ENCODE results near the gene DCAF5. TPM values are rescaled to one million over a fixed set of nuclear protein-coding genes. Genes with fewer than 3 reads are reported as not detected.

DCAF5 gene
- total RNA-seq, 1 donor from 2014 or later: 20.9 TPM

- no peaks in the 10 kb centered on the region for H3K36me3 ChIP-seq (ENCODE audit: control insufficient read depth in 3 of 3, insufficient read depth in 3 of 3, low read length in 3 of 3)
- no peak overlapping the region for H3K27ac ChIP-seq (ENCODE audit: low read depth, low read length)
- no peaks in the 10 kb centered on the region for H3K9me3 ChIP-seq (ENCODE audit: control insufficient read depth in 3 of 3, low read length in 3 of 3)
- no peak overlapping the region for H3K4me3 ChIP-seq (ENCODE audit: low read length in 3 of 3)
- no peaks in the 10 kb centered on the region for H3K27me3 ChIP-seq (ENCODE audit: control insufficient read depth in 3 of 3, insufficient read depth in 3 of 3, low read length in 3 of 3)
- no peaks in the 10 kb centered on the region for H3K4me1 ChIP-seq (ENCODE audit: control insufficient read depth in 3 of 3, insufficient read depth in 3 of 3, low read length in 3 of 3)
- no peak overlapping the region for H3K9ac ChIP-seq (ENCODE audit: low read depth in 1 of 3, low read length in 3 of 3)
These were observed 135.2 kb downstream of the DCAF5 start for GRCh38 chr14:69017706-69018105.

GRCh38 chr14:69014829-69015259 is 138.1 kb downstream of the DCAF5 start:
- Histone ChIP-seq H3K4me1 (ENCODE audit: control insufficient read depth in 3 of 3, insufficient read depth in 3 of 3, low read length in 3 of 3) (no peaks in the 10 kb centered on the region), H3K27me3 (ENCODE audit: control insufficient read depth in 3 of 3, insufficient read depth in 3 of 3, low read length in 3 of 3) (no peaks in the 10 kb centered on the region), H3K27ac (ENCODE audit: low read depth, low read length) (no peak overlapping the region), H3K4me3 (ENCODE audit: low read length in 3 of 3) (no peak overlapping the region), H3K36me3 (ENCODE audit: control insufficient read depth in 3 of 3, insufficient read depth in 3 of 3, low read length in 3 of 3) (no peaks in the 10 kb centered on the region), H3K9ac (ENCODE audit: low read depth in 1 of 3, low read length in 3 of 3) (no peak overlapping the region), H3K9me3 (ENCODE audit: control insufficient read depth in 3 of 3, low read length in 3 of 3) (no peaks in the 10 kb centered on the region)

GRCh38 chr14:69013943-69014782 is 138.8 kb downstream of the DCAF5 start:
- no peaks in the 10 kb centered on the region for H3K4me1 ChIP-seq (ENCODE audit: control insufficient read depth in 3 of 3, insufficient read depth in 3 of 3, low read length in 3 of 3)
- no peak overlapping the region for H3K27ac ChIP-seq (ENCODE audit: low read depth, low read length)
- H3K36me3 ChIP-seq (ENCODE audit: control insufficient read depth in 3 of 3, insufficient read depth in 3 of 3, low read length in 3 of 3): no peaks in the 10 kb centered on the region
- no peak overlapping the region for H3K9ac ChIP-seq (ENCODE audit: low read depth in 1 of 3, low read length in 3 of 3)
- H3K4me3 ChIP-seq (ENCODE audit: low read length in 3 of 3): no peak overlapping the region
- no peaks in the 10 kb centered on the region for H3K9me3 ChIP-seq (ENCODE audit: control insufficient read depth in 3 of 3, low read length in 3 of 3)
- no peaks in the 10 kb centered on the region for H3K27me3 ChIP-seq (ENCODE audit: control insufficient read depth in 3 of 3, insufficient read depth in 3 of 3, low read length in 3 of 3)

DNA sequence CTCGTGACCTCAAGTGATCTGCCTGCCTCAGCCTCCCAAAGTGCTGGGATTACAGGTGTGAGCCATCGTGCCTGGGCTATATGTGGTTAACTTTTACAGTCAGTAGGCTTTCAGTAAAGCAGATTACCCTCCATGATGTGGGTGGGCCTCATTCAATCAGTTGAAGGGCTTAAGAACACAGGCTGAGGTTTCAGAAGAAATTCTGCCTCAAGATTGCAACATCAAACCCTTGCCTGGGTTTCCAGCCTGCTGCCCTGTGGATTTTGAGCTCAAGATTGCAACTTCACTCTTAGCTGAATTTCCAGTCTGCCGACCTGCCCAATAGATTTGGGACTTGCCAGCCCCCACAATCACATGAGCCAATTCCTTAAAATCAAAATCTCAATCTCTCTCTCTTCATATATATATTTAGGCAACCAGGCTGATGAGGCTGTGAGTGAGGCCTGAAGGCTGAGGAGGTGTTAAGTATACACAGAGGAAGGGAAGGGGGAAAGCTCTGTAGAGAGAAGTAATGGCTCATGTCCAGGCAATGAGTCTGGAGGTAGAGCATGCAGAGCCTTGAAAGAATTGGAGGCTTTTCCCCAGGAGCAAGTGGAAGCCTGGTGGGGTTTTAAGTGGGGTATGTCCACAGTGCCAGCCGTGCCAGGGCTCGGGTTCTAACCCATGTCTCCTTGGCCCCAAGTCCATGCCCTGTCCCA is 140.5 kb downstream of the DCAF5 start:
- Histone ChIP-seq H3K4me3 (ENCODE audit: low read length in 3 of 3) (no peak overlapping the region), H3K27ac (ENCODE audit: low read depth, low read length) (no peak overlapping the region), H3K27me3 (ENCODE audit: control insufficient read depth in 3 of 3, insufficient read depth in 3 of 3, low read length in 3 of 3) (no peaks in the 10 kb centered on the region), H3K36me3 (ENCODE audit: control insufficient read depth in 3 of 3, insufficient read depth in 3 of 3, low read length in 3 of 3) (no peaks in the 10 kb centered on the region), H3K9me3 (ENCODE audit: control insufficient read depth in 3 of 3, low read length in 3 of 3) (no peaks in the 10 kb centered on the region), H3K9ac (ENCODE audit: low read depth in 1 of 3, low read length in 3 of 3) (no peak overlapping the region), H3K4me1 (ENCODE audit: control insufficient read depth in 3 of 3, insufficient read depth in 3 of 3, low read length in 3 of 3) (no peaks in the 10 kb centered on the region)

- Histone ChIP-seq H3K36me3 (ENCODE audit: control insufficient read depth in 3 of 3, insufficient read depth in 3 of 3, low read length in 3 of 3) (no peaks in the 10 kb centered on the region), H3K4me1 (ENCODE audit: control insufficient read depth in 3 of 3, insufficient read depth in 3 of 3, low read length in 3 of 3) (peaks cover under 1 to 5% (median 4%) of the 10 kb centered on the region in 3 donors), H3K4me3 (ENCODE audit: low read length in 3 of 3) (no peak overlapping the region), H3K27ac (ENCODE audit: low read depth, low read length) (no peak overlapping the region), H3K9me3 (ENCODE audit: control insufficient read depth in 3 of 3, low read length in 3 of 3) (no peaks in the 10 kb centered on the region), H3K27me3 (ENCODE audit: control insufficient read depth in 3 of 3, insufficient read depth in 3 of 3, low read length in 3 of 3) (no peaks in the 10 kb centered on the region), H3K9ac (ENCODE audit: low read depth in 1 of 3, low read length in 3 of 3) (no peak overlapping the region)
These were observed 142.3 kb downstream of the DCAF5 start for GRCh38 chr14:69010648-69011047.

- H3K4me1 ChIP-seq (ENCODE audit: control insufficient read depth in 3 of 3, insufficient read depth in 3 of 3, low read length in 3 of 3): peaks cover 4 to 10% (median 8%) of the 10 kb centered on the region in 3 donors
- no peaks in the 10 kb centered on the region for H3K9me3 ChIP-seq (ENCODE audit: control insufficient read depth in 3 of 3, low read length in 3 of 3)
- no peak overlapping the region for H3K4me3 ChIP-seq (ENCODE audit: low read length in 3 of 3)
- H3K27ac ChIP-seq (ENCODE audit: low read depth, low read length): no peak overlapping the region
- H3K9ac ChIP-seq (ENCODE audit: low read depth in 1 of 3, low read length in 3 of 3): no peak overlapping the region
- H3K27me3 ChIP-seq (ENCODE audit: control insufficient read depth in 3 of 3, insufficient read depth in 3 of 3, low read length in 3 of 3): no peaks in the 10 kb centered on the region
- H3K36me3 ChIP-seq (ENCODE audit: control insufficient read depth in 3 of 3, insufficient read depth in 3 of 3, low read length in 3 of 3): no peaks in the 10 kb centered on the region
These were observed 144.5 kb downstream of the DCAF5 start for GRCh38 chr14:69008421-69008884.

DNA sequence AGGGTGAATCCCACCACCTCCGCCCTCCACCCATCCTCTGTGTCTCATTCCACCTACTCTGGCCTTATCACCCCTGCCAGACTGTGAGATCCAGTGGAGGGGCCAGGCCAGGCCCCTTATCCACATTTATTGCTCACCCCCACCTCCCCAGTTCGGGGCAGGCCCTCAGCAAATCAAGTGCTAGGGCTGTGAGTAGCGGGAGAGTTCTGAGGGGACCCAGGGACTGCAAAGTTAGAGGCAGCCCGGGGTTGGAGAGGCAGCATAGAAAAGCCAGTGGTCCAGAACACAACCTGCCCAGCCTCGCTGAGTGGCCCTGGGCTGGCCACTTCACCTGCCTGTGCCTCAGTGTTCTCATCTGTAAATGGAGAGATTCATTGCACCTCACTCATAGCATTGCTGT is 146.6 kb downstream of the DCAF5 start:
- Histone ChIP-seq H3K9me3 (ENCODE audit: control insufficient read depth in 3 of 3, low read length in 3 of 3) (no peaks in the 10 kb centered on the region), H3K4me1 (ENCODE audit: control insufficient read depth in 3 of 3, insufficient read depth in 3 of 3, low read length in 3 of 3) (peaks cover 4 to 10% (median 8%) of the 10 kb centered on the region in 3 donors), H3K9ac (ENCODE audit: low read depth in 1 of 3, low read length in 3 of 3) (no peak overlapping the region), H3K4me3 (ENCODE audit: low read length in 3 of 3) (no peak overlapping the region), H3K36me3 (ENCODE audit: control insufficient read depth in 3 of 3, insufficient read depth in 3 of 3, low read length in 3 of 3) (no peaks in the 10 kb centered on the region), H3K27ac (ENCODE audit: low read depth, low read length) (peak overlapping the region; percentile 37), H3K27me3 (ENCODE audit: control insufficient read depth in 3 of 3, insufficient read depth in 3 of 3, low read length in 3 of 3) (no peaks in the 10 kb centered on the region)

- peaks cover 4 to 10% (median 8%) of the 10 kb centered on the region in 3 donors for H3K4me1 ChIP-seq (ENCODE audit: control insufficient read depth in 3 of 3, insufficient read depth in 3 of 3, low read length in 3 of 3)
- H3K9me3 ChIP-seq (ENCODE audit: control insufficient read depth in 3 of 3, low read length in 3 of 3): no peaks in the 10 kb centered on the region
- H3K27ac ChIP-seq (ENCODE audit: low read depth, low read length): peak overlapping the region; percentile 37
- no peak overlapping the region for H3K9ac ChIP-seq (ENCODE audit: low read depth in 1 of 3, low read length in 3 of 3)
- H3K4me3 ChIP-seq (ENCODE audit: low read length in 3 of 3): no peak overlapping the region
- H3K36me3 ChIP-seq (ENCODE audit: control insufficient read depth in 3 of 3, insufficient read depth in 3 of 3, low read length in 3 of 3): no peaks in the 10 kb centered on the region
- no peaks in the 10 kb centered on the region for H3K27me3 ChIP-seq (ENCODE audit: control insufficient read depth in 3 of 3, insufficient read depth in 3 of 3, low read length in 3 of 3)
These were observed 147.3 kb downstream of the DCAF5 start for GRCh38 chr14:69005432-69006148.

DNA sequence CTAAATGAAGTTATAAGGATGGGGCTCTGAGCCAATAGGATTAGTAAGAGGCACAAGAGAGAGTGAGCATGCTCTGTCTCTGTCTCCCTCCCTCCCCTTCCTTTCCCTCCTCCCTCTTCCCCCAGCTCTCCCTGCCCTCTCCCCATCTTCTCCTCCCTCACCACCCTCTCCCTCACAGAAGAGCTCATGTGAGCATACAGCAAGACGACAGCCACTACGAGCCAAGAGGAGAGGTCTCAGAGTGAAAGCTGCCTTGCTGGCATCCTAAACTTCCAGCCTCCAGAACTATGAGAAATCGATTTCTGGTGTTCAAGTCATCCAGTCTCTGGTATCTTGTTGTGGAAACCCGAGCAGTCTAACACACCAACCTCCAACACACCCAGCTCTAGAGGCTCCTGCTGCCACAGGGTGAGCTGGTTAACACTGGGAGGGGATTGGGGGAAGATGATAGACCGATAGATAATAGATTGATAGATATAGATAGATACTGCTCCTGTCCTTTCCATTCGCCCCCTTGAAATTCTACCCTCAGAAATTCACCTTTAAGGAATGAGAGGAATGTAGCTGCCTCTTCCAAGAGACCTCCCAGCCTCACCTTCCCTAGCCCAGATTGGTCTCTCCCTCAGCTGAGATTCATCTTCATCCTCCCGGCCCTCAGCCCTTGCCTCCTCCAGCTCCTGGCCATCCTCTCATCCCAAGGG is 148.0 kb downstream of the DCAF5 start:
- H3K4me1 ChIP-seq (ENCODE audit: control insufficient read depth in 3 of 3, insufficient read depth in 3 of 3, low read length in 3 of 3): peaks cover 4 to 10% (median 8%) of the 10 kb centered on the region in 3 donors
- no peak overlapping the region for H3K9ac ChIP-seq (ENCODE audit: low read depth in 1 of 3, low read length in 3 of 3)
- H3K9me3 ChIP-seq (ENCODE audit: control insufficient read depth in 3 of 3, low read length in 3 of 3): no peaks in the 10 kb centered on the region
- H3K27me3 ChIP-seq (ENCODE audit: control insufficient read depth in 3 of 3, insufficient read depth in 3 of 3, low read length in 3 of 3): no peaks in the 10 kb centered on the region
- H3K4me3 ChIP-seq (ENCODE audit: low read length in 3 of 3): no peak overlapping the region
- H3K27ac ChIP-seq (ENCODE audit: low read depth, low read length): no peak overlapping the region
- H3K36me3 ChIP-seq (ENCODE audit: control insufficient read depth in 3 of 3, insufficient read depth in 3 of 3, low read length in 3 of 3): no peaks in the 10 kb centered on the region

All from skeletal muscle tissue (tissue), 4 donors.